D721Med (cell line): ENCODE results near the gene METAP1.
"Not testable (repeated sequence)": the region's sequence is repeated elsewhere in the genome, so short reads cannot be mapped to it uniquely, and the experiment has no call there.

Experiments used
- DNase-seq: peaks from one replicate; pipeline ENCODE4 v3.0.0; 2011; ENCODE audit warnings: low spot score; ENCODE audit not compliant: insufficient read length
- FAIRE-seq: peaks from 2 replicates; lab custom pipeline; 2011; peaks lifted over from hg19 to GRCh38; lab: Jason Lieb, UNC
- CTCF ChIP-seq: IDR thresholded peaks from 2 replicates; pipeline ENCODE4 v1.5.1; 2012; ENCODE audit warnings: mild to moderate bottlenecking, control low read depth; ENCODE audit not compliant: insufficient read depth; ENCODE audit errors: missing control alignments

METAP1 gene

GRCh38 chr4:99021386-99021785, 25.9 kb downstream of the METAP1 start:
- DNase-seq (no peak), FAIRE-seq (no peak)
- TF ChIP-seq CTCF = no peak

GRCh38 chr4:99022566-99022965, 27.0 kb downstream of the METAP1 start:
- no peak for TF ChIP-seq CTCF
- DNase-seq (no peak), FAIRE-seq (no peak)

GRCh38 chr4:99023800-99024251, 28.3 kb downstream of the METAP1 start:
- not testable (repeated sequence) for DNase-seq, FAIRE-seq

- FAIRE-seq (peak; percentile 32), DNase-seq (no peak)
- TF ChIP-seq CTCF = peak; percentile 25
These were observed 29.2 kb downstream of the METAP1 start for GRCh38 chr4:99024481-99025275.

GRCh38 chr4:99025506-99025905, 30.0 kb downstream of the METAP1 start:
- DNase-seq = no peak
- no peak for TF ChIP-seq CTCF
- no peak for FAIRE-seq

- DNase-seq (no peak), FAIRE-seq (no peak)
- no peak for TF ChIP-seq CTCF
These were observed 31.8 kb downstream of the METAP1 start for GRCh38 chr4:99027304-99027703.

- no peak for FAIRE-seq
- DNase-seq = no peak
- TF ChIP-seq CTCF = no peak
These were observed 32.7 kb downstream of the METAP1 start for GRCh38 chr4:99028187-99028586.
